ENCODE results near the gene DICER1.

DICER1 gene

DNA sequence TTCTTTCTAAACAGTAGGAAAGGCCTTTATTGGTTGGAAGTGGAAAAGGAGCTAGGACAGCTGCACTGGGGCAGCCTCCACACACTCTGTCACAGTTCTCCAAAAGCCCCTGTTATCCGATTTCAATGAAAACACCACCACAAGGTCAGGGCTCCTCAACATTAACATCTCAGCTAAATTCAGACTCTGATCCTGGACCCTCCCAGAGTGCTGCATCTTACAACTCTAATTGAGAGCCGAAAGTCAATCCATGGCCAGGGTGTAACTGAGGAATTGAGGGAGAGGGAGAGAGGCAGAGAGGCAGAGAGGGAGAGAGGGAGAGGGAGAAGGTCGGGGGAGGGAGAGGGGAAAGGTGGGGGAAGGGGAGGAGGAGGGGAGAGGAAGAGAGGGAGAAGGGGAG is 32.1 kb downstream of the DICER1 start:
- DNase-seq (ENCODE audit: low spot score), result no peak

DNA sequence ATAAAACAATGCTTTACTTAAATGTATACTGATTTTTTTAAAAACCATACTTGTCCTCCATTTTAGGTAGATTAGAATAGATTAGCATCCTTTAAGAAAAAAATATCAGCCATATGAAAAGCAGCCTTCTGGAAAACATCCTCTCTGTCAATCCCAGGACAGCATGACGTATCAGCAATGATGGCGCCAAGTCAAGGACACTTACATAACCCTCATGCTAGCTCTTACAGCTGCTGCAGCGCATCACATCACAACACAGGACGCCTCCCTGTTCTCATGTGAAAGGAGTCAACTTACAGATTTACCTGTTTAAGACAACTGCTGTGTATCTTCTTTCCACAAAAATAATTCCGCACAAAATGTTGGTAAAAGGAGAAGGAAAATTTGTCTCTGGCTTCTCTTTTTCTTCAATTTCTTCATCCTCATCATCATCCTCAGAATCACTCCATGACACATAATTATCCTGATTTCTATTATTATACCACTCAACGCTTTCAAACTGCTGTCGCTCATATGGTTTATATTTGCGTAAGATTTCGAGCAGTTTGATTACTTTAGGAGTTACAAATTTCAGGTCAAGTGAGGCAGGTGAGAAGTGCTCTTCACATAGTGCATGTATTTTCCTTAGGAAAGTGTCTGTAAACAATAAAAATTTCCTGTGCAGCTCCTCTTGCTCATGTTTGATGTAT is 33.3 kb downstream of the DICER1 start:
- DNase-seq (ENCODE audit: low spot score), result no peak

DNA sequence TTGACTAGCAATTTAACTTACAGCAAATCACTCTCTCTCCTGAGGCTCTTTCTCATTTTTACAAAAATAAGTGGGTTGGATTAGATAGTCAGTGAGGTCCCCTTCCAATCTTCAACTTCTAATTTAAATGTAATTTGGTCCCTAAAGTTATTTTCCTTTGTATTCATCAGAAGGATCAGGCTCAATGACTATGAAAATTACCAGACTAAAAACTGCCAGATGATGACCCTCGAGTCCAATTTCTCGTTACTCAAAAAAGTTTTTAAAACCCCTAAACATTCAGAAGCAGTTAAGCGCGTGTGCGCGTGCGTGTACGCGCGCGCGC is 34.7 kb downstream of the DICER1 start:
- no peak for DNase-seq (ENCODE audit: low spot score)

DNA sequence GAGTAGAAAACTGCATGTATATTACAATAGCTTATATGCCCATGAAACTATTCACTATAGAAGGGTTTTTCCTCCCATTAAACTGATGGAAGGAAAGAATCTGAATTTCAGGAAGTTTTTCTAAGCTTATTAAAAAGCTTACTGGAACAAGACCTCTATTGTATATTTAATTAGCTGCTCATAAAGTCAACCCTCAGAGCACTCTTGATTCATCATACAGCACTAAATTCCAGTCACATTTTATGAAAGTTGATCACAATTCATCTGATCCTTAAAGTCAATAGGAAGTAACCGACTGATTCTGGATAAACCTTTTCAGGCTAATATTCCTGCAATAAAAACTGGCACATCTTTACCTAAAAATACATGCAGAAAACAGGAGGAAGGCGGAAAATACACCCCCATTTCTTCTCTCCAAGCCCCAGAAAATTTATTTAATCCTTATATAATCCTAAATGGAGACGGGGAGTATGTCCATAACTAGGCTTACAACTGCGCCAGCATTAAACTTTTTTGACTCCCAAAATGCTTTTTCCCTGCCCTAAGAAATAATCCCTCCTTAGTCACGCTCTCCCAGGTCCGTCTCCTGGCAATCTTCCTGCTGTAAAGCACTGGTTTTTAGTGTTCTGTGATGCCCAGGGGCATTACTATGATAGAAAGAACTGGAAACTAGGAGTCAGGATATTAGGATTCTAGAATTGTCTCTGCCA is 35.3 kb downstream of the DICER1 start:
- DNase-seq (ENCODE audit: low spot score), result no peak

DNA sequence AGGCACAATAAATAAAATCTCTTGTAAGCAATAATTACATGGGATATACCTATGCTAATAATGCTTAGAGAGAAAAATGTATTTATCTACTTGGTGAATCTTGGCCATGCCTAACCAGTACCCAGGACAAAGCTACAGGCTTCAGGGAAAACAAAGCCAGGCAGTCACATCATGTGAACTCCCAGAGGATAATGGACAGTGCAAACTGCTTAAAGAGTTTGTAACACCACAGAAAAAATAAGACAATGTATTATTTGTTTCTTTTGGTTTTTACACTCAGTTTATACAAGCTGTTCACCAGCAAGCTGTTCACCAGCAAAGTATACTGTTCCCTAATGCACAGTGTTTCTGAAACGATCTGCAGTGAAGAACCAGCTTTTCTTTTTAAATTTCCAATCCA is 38.0 kb downstream of the DICER1 start:
- no peak for DNase-seq (ENCODE audit: low spot score)

DNA sequence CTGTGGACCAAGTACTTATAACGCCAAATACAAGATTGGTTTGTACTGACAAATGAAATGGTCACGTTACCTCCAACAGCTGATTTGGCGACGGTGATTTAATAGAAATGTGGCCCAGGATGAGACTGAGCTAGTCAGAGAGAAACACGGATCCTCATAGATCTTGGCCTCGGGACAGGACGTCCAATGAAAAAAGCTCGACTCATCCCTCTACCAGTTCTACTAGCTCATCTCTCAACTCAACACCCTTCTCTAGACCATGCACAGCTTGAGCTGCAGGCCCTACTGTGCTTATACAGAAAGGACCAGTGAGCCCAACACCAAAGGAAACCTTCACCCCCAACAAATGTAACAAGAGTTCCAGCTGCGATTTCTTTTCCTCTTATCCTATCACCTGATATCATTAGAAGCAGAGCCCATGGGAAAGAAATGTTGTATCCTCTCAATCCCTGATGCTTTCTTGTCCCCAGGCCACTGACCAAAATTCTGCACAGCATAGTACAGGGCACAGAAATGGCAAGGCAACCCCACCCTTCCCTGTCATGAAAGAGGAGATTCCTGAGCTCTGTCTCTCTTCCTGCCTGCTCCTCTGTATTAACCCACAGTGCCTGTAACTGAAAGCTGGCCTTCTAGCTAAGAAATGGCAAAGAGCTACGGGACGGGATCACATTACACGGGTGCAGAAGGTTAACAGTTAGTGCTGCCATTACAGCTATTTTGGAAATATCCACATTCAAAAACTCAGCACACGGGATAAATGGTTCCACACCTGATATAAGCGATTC is 39.2 kb downstream of the DICER1 start:
- DNase-seq (ENCODE audit: low spot score), result peak; percentile 13

DNA sequence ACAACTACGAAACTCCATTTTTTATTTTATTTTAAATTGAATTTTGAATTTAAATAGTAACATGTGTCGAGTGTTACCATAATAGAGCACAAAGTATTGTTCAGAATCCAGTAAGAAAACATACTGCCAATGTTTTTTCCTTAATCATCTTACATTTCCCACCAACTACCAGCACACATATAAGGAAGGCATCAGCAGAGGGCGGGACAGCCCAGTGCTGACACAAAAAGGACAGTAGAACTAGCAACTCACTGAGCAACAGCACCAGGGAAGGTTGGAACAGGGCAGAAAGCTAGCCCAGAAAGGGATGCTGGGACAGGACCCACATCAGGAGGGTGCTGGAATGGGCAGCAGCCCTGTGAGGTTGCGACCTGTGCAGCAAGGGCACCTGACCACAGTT is 43.9 kb downstream of the DICER1 start:
- no peak for DNase-seq (ENCODE audit: low spot score)

DNA sequence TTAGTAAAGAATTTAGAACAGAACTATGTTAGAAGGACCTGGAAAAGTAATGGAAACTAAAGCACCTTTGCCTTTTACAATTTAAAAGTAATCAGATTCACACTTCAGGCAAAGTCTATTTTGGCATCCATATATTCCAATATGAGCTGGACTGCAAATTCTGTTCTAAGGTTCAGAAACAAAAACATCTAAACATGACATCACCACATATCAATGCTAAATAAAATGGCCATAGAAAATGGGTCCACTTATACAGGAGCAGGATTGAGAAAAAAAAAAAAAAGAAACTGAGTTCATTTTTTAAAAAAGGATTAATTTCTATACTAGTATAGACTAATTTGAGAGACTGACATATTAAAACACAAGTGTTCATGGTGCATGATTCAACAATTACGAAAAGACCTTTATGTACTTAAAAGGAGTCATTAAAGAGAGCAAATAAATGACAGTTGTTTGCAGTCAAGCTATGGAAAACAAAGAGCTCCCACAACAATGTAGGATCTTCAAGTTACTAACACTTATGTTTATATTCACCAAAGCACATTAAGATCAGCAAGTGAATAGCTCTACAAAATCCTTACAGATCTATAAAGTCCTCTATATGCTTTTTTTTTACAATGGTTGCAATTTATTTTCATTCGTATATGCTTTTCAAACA is 45.7 kb downstream of the DICER1 start:
- no peak for DNase-seq (ENCODE audit: low spot score)

DNA sequence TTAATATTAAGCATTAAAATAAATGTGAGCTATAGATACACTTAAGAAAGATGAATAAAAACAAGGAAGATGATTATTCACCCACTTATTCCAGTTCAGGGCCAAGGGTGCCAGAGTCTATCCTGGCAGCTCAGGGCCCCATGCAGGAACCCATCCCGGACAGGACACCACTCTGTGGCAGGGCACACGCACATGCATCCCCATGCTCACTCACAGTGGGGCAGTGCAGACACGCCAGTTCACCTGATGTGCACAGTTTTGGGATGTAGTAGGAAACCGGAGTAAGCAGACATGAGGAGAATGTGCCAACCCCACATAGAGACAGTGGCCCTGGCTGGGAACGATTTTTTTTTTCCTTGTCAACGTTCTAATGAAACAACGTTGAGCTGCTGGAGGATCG is 47.2 kb downstream of the DICER1 start:
- DNase-seq (ENCODE audit: low spot score), result no peak

DNA sequence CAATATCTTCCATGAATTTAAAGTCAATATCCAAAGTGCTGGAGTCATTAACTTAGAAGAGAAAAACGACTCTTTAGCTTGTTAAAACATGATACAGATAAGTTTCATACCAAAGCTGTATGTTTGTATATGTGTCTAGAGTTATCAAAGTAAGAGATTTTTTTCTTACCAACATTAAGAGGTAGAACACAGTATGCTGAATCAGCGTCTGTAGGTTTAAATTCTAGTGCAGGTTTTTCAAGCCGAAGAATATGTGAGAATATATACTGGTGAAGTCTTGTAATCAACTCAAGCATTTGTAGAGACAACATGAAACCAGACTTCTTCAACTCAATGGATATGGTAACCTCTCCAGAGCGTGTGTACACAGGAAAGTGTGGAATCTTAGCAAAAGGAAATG is 49.6 kb downstream of the DICER1 start:
- no peak for DNase-seq (ENCODE audit: low spot score)

DNA sequence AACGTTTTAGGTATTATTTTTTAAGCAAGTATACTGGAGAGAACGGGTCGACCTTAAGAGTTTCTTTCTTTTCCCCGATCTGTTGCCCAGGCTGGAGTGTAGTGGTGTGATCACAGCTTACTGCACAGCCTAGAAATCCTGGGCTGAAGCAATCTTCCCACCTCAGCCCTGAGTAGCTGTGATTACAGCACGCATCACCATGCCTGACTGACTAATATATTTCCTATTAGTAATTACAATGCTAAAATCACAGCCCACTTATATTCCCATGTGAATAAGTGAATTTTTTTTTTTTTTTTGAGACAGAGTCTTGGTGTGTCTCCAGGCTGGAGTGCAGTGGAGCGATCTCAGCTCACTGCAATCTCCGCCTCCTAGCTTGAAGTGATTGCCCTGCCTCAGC is 50.4 kb downstream of the DICER1 start:
- DNase-seq (ENCODE audit: low spot score), result no peak

DNA sequence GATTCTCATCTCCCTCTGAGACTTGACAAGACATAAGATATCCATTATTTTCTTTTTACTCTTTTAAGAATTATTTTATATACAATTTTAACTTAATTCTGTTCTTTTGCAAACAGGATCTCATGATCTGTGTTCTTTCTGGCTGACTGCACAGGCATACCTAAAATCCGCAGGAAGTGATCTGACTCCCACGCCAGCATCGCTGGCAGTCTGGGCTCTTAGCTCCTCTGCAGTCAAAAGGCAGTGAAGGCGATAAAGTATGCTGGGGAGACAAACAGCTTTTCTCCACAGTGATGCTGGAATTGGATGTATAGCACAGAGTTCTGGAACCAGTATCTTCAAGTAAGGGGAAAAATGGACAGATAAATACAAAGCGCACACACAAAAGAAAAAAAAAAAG is 52.4 kb downstream of the DICER1 start:
- DNase-seq (ENCODE audit: low spot score), result no peak

DNA sequence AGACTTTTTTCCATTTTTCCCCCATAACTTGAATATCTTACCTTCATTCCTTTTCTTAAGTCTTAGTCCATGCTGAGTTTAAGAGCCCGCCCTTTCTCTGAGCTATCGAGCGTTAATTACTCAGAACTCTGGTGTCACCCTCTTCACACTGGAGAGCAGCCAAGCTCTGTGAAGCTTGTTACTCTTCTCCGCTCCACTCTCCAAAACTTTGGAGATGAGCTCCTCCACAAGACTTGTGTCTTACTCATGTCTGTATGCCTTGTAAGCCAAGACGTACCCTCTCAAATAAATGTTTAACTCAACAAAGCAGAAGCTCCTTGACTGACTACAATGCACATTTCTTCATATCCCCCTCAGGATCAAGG is 54.7 kb downstream of the DICER1 start:
- DNase-seq (ENCODE audit: low spot score), result no peak

DNA sequence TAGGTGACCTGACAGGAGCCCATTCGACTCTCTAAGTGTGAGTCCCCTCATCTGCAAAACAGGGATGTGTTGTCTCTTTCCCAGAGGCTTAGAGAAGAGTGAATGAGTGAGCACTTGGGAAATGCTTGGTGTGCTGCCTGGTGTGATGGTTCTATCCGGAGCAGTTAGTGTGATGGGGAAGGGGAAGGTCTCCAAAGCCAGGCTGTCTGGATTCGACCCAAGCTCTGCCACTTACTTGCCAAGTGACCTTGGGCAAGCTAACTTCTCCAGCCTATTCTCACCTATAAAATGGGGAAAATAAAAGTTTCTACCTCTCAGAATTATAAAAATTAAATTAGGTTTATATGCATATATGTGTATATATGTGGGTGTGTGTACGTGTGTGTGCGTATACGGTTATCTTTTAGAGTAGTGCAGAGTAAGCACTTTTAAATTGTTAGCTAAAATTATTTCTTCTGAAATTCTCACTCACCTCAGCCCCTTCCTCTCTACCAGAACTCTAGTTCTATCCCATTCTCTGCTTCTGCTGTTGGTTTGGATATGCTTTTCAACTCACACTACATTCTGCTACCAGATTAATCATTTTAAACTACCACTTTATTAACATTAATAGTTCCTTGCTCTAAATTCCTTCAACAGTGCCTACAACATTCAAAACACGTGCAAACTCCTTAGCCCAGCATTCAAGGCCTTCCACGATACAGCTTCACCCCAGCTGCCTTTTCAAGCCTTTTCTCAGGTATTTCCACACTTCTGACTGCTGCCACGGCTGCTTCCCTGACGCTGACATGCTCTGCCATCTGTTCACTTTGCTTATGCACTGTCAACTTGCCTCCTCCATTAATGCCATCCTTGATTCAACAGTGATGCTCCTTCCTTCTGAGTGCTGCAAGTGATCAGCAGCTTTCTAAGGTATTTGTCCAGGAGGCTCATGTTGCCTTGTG is 55.3 kb downstream of the DICER1 start:
- no peak for DNase-seq (ENCODE audit: low spot score)

DNA sequence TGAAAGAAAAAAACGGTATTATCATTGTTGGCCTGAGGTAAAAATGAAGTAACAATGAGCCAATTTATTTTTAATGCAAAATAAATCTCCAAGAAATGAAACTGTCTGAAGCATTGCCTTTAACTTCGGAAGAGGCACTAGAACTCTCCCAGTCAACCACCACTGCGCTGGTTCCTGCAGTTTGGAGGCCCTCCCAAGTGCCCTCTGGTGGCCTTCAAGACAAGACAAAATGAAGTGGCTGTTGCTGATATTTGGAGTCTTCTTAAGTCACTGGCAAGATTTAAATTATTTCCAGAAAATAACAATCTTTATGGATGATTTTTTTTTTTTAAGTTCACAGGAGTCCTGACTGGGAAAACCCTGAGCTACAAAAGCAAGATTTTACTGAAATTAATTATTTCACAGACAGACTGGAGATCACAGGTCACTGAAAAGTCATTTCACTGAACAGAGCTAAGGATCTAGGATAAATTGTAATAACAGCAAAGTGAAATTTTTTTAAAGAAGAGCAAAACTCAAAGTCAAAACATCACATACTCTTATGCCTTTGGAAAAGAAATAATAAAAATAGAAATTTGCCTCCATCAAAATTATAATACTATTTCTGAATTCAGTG is 58.2 kb downstream of the DICER1 start:
- peak; percentile 77 for DNase-seq (ENCODE audit: low spot score)

DNA sequence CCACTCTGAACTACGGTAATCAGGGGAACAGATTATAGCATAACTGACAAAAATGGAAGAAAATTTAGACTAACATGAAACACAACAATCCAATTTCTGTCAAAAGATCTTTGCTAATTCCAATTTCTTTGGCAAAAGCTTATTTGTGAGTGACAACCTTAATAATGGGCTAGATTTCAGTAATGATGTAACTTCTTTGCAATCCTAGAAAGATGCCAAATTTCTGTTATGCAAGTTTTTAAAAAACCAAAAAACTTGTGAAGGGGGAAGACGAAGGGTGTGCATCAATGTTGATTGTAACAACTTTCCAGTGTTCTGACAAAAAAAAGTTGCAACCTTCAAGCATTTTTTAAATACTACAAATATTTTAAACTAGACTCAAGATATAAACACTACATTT is 59.9 kb downstream of the DICER1 start:
- DNase-seq (ENCODE audit: low spot score), result peak; percentile 19

DNA sequence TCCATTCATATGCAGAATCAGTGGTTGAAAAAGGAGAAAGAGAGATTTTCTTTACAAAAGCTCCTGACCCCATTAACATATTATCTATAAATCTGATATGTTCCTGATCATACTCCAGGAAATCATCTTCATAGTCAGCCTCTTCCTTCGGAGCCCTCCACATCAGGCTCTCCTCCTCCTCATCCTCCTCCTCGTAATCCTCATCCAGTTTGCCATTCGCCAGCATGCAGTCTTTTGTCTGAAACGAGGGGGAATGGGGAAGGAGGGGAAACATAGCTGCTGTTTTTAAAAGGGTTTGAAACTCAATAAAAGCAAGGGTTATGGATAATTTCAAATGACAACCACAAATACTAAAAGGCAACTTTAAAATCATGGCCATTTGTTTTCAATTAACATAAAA is 60.9 kb downstream of the DICER1 start:
- no peak for DNase-seq (ENCODE audit: low spot score)

DNA sequence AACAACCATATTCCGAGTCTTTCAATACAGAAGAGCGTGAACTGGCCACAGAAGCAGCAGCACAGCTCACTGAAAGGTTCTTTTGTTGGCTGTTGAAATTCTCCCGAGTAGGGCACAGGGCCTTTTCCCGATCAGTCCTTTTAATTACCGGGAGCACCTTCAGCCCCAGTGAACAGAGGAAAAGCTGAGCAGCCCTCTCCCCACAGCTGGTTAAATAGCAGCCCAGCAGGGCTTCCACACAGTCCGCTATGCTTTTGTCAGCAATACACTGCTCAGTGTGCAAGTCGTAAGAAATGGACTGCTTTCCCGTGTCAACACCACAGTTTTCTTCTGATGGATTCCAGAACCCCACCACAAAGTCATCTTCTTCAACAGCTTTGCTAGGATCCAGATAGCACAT is 61.3 kb downstream of the DICER1 start:
- no peak for DNase-seq (ENCODE audit: low spot score)

DNA sequence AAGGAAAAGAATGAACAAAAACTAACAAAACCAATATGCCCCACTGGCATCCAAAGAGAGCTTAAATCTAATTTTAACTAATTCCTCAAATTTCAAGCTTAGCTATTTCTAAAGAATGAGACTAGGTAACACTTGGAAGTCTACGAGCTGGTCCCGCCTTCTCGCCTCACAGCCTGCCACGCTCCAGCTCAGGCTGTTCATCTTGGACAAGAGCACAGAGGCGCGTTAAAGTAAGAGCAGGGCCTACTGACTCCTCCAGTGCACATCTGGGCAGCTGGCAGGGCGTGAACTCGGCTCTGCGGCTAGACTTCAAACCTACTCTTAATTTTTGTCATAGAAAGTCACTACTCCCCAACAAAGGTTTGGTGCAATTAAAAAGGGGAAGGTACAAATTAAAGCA is 64.6 kb downstream of the DICER1 start:
- DNase-seq (ENCODE audit: low spot score), result no peak

DNA sequence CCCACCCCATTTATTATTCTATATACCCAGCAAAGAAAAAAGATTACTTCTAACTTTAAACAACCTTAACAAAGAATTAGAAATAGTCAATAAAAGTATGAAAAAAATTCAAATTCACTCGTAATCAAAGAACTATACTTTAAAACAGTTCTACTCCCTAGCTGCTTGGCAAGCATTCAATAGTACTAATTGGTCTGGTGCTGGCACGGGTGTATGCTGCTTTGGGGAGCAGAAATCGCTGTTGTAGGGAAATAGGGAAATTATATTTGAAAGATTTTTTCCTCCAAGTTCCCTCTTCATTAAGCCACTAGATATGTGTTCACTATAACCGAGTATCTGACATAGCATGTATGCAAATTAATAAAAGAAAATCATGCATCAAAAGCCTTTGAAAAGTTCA is 65.7 kb downstream of the DICER1 start:
- no peak for DNase-seq (ENCODE audit: low spot score)

DNA sequence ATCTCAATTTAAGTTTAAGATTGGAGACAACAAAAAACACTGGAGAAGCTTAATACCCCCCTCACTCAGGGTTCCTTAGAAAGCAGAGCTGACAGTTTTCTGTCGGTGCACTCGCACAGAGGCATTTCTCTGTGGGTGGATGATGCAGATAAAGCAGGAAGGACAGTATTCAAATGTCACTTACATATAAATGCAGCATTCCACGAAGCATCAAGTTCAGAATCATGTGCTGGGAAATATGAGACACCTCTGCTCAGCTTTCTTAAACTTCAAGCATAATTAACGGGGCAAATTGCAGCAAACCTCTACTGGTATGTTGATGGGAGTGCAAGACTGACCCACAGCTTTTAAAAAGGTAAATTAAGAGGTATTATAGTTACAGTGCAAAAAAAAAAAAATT is 68.7 kb downstream of the DICER1 start:
- no peak for DNase-seq (ENCODE audit: low spot score)
